HG03354 (cell line): ENCODE results near the gene PRR35.

Experiments used
- ATAC-seq: cut with Tn5 transposase; IDR thresholded peaks from one replicate; pipeline ENCODE4 v1.9.1; 2021; ENCODE audit warnings: mild to moderate bottlenecking; ENCODE audit not compliant: unreplicated experiment, poor library complexity, severe bottlenecking

PRR35 gene

GRCh38 chr16:561413-561794 lies 1.2 kb downstream of the PRR35 start:
- no peak for ATAC-seq

DNA sequence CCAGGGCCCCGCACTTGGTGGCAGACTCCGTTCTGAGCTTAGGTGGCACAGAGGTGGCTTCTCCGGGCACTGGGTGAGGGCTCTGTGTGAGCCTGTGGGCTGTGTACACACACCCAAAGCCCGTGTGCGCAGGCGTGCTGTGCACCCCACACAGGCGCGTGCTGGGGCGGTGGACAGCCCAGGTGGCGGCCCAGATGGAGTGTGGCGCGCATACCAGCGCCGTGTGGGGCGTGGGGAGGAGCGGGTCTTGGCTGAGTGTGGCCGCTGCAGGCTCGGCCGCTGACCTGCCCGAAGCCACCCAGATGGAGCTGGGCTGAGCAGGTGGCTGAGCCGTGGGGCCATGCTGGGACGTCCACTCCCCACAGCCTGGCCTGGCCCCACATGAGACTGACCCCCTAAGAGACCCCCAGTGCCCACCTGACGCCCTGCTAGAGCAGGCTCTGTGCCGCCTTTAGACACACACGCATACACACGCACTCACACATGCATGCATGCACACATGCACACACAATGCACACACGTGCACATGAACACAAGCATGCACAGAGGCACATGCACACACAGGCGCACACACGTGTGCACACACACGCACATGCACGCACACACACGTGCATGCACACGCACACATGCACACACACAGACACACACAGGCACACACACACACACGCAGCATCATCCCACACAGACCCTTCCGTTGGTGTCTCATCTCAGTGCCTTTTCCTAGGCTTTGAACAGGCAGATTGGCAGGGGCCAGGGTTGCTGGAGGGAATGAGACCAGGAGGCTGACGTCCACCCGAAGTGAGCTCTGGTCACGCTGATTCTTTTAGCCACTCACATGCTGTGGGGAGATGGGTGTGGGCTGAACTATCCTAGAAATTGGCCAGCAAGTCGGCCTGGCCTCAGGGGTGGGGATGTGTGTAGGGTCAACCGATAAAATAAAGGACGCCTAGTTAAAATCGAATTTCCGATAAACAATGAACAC lies 2.1 kb downstream of the PRR35 start:
- no peak for ATAC-seq

DNA sequence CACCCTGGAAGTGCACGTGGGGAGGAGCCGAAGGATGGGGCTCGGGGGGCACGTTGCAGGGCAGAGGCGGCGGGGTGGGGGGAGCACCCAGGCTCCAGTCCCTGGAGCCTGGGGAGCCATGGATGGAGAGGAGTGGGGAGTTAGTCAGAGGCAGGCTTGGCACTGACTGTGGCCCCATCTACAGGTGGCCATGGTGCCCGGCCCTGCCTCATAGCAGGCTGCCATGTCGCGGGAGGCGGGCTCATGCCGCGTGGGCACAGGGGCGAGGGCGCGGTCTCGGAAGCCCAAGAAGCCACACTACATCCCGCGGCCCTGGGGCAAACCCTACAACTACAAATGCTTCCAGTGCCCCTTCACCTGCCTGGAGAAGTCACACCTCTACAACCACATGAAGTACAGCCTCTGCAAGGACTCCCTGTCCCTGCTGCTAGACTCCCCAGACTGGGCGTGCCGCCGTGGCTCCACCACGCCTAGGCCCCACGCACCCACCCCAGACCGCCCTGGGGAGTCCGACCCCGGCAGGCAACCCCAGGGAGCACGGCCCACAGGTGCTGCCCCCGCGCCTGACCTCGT lies 3.0 kb downstream of the PRR35 start:
- ATAC-seq = no peak

GRCh38 chr16:564690-565418 lies 4.7 kb downstream of the PRR35 start:
- ATAC-seq = no peak

DNA sequence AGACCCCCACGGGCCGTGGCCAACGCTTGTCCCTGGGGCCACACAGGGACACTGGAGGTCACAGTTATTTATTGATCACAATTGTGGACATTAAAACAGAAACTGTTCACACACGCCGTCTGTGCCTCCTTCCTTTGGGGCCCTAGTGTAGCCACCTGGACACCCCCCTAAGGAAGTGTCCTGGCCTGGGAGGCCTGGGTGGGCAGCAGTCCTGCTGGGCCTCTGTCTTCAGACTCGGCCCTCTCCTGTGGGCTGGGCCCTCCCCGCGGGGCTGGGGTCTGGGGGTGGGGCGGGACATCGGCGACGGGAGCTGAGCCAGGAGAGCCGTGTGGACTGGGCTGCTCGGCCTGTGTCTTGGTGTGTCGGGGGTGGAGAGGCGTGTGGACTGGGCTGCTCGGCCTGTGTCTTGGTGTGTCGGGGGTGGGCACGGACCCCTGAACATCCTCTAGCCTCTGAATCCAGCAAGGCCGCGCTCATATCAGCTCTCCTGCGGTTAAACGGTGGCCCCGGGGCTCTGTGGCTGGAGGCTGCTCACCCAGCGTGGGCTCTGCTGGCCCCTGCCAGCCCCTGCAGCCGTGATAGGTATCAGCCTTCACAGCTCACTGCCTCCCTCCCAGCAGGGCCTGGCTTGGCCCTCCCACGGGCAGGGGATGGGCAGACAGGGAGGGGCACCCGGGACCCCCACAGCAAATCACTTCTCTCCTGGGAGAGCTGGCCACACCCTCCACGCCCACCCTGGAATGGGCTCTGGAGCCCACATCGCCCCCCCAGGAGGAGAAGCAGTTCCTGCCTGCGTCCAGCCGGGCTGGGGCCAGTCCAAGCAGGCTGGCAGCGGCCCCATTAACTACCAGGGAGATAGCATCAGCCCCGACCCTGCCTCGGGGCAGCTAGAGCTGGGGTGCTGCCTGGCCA lies 5.5 kb downstream of the PRR35 start:
- ATAC-seq = no peak

DNA sequence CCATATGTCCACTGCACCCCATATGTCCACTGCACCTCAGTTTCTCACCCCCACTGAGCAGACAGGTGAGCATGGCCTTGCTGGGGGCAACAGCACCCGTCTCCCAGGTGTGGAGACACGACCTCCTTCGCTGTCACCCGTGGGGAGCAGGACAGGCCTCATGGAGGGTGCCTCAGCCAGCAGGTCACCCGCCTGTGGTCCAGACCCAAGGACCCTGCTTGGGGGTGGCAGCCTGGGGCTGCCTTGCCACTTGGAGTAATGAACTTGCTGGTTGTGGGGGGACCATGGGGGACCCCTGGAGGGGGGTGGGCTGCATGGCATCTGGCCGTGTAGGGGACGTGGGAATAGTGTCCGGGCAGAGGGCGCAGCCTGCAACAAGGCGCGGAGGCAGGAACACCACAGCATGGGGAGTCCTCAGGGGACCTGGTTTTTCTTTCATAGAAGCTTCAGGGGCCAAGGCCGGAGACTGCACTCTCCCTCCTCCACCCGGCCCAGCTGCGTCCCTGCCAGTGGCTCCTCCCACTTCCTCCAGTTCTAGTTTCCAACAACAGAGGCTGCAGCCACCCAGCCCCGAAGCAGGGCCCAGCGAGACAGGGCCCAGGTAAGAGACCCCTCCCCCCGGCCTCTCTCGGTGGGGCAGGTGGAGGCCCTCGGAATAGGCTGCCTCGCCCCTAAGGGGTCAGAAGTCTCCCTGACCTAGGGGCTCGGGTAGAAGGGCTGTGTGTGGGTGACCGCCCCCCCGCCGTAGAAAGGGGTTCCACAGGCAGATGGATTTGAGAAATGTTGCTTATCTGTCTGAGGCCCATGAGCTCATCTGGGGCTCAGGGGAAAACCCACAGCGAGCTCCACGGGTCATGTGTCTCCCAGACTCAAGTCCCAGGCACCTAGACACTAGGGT lies 6.5 kb downstream of the PRR35 start, which contains the start of gene NHLRC4:
TSS of gene NHLRC4 (plus strand) at position 531 of the 898 bp plus-strand sequence. CDS start 1,043 bp downstream, outside the sequence.
- ATAC-seq = peak; percentile 63

DNA sequence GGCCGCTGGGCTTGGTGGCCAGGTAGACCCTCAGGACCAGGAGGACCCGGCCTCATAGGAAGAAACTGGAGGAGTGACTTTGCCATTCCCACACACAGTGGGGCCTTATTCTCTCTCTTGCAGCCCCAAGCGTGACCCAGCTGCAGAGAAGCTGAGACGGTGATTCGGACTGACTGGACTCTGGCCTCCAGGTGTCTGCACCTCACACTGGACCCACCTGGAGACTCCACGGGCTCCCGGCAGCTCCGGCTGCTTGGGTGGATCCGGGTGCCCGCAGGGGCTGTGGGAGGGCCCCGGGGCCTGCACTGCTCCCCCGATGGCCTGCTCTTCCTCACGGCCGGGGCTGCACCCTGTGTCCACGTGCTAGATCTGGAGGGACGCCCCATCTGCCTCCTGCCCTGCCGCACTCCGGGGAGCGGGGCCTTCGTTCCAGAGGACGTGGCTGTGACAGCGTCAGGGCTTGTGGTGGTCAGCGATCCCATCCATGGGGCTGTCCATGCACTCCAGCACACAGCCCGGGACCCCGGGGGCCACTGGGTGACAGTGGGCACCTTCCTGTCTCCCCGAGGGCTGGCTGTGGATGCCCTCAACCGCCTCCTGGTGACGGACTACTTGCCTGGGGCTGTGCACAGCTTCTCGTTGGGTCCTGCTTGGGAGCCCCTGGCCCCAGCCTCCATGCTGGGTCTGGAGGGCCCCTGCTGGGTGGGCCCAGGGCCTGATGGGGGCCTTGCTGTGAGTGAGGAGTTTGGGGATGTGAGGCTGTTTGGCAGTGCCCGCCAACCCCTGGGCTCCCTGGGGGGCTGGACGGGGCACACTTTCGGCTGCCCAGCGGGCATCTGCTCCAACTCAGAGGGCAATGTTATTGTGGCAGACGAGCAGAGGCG lies 7.4 kb downstream of the PRR35 start:
- ATAC-seq = no peak

DNA sequence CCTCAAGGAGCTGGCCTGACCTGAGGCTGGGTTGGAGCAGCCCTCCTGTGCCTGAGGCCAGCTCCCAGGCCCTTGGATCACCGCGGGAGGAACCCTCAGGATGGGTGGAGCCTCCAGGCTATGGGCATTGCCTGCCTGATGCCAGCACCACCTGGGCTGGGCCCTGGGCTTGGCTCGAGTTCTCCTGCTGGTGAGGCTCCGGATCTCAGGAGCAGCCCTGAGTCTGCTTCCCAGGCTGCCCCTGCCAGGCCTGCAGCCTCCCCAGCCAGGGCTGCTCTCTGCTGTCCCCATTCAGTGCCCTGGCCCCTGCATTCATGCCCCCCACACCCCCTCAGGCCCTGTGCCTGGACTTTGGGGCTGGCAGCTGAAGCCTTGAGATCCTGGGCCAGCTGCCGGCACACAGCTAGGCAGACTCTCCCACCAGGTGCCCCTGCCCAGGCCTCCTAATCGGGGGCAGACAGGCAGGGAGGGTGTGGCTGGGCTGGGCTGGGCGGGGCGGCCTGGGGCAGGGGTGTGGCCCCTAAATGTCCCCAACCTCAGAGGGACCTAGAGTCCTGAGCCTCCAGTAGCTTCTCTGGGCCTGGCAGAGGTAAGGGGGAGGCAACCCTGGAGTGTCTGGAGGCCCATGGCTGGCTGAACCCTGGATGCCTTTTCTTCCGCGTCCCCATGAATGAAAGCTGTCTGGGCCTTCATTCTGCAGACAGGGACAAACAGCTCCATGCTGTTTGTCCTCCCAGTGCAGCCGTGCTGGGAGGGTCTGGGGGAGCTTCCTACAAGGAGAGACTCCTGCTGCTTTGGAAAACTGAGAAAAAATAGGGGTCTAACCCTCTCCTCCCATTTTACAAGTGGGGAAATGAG lies 8.4 kb downstream of the PRR35 start:
- ATAC-seq = no peak

GRCh38 chr16:569445-570254 lies 9.5 kb downstream of the PRR35 start, which contains the start of gene PIGQ:
TSS of gene PIGQ (plus strand) at chr16:569968. CDS start at chr16:574075, 4,107 bp downstream.
- ATAC-seq = peak; percentile 57

DNA sequence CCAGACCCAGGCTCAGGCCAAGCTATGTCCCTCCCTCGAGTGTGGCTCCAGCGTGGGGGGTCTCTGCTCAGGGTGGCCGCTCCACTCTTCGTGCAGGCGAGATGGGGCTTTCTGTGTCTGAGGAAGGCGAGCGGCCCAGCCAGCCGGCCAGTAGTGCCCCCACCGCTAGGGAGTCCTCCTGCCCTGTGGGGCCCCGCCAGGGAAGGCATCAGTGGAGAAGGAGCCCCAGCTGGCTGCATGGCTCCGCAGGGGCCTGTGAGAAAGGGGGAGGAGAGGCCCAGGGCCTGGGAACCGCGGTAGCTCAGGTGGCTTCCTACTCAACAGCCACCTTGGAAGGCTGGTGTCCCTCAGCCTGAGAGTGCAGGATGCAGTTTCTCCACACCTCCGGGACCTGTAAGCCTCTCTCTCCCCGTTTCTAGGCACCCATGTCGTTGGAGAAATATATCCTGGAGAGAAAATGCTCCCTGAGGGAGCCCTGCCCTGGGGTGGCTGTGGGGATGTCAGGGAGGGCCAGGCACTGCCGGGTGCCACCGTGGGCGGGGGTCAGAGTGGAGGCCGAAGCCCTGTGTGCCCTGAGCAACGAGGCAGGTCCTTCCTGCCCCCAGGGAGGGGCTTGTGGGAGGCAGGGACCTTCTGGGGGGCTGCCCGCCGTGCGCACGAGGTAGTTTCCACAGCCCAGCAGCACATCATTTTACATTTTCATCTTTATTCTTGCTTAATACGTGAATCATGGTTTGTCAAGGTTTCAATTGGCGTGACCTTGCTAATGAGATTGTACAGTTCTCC lies 12.9 kb downstream of the PRR35 start:
- ATAC-seq = no peak

GRCh38 chr16:574021-574760 lies 14.0 kb downstream of the PRR35 start:
- no peak for ATAC-seq

DNA sequence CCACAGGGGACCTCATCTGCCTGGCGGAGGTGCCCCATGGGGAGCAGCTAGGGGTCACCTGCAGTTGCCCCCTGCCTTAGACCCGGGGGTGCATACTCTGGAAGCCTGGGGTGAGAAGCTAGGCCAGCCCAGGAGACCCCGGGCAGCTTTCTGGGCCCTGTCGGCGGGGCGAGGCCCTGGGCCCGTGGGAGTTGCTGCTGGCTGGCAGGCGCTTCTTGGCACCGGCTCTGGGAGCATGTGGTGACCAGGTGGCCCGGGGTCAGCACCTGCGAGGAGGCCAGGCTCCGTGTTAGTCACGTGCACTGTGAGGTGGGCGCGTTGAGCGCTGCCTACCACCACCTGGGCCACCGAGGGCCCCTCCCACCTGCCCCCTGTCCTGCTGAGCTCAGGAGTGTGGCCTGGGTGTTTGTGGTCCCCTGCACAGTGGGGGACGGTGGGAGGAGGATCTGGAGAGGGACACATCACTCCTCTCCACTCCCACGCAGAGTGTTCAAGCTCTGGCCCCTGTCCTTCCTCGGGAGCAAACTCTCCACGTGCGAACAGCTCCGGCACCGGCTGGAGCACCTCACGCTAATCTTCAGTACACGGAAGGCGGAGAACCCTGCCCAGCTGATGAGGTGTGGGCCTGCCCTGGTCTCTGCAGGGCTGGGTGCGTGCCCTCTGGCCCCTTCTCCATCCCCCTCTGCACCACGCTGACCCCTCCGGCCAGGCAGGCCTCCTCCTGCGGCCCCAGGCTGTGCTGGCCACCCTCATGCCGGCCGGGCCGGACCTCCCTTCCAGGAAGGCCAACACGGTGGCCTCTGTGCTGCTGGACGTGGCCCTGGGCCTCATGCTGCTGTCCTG lies 15.4 kb downstream of the PRR35 start:
- no peak for ATAC-seq

- no peak for ATAC-seq
Observed at GRCh38 chr16:576197-576822, 16.1 kb downstream of the PRR35 start.
